HEK293 (cell line): Measurements from ENCODE around the gene CDC42EP5.

Source experiments
- HIC1 ChIP-seq: fragments of 450-650 bp; formaldehyde crosslinking; IDR thresholded peaks from 2 replicates; pipeline ENCODE4 v1.5.1; 2016; ENCODE audit warnings: missing biosample characterization, missing genetic modification characterization
- INSM2 ChIP-seq: fragments of 450-650 bp; formaldehyde crosslinking; IDR thresholded peaks from 2 replicates; pipeline ENCODE4 v1.5.1; 2016; ENCODE audit warnings: missing biosample characterization, missing genetic modification characterization
- KLF8 ChIP-seq: fragments of 450-650 bp; formaldehyde crosslinking; IDR thresholded peaks from 2 replicates; pipeline ENCODE4 v1.5.1; 2016; ENCODE audit warnings: missing biosample characterization, missing genetic modification characterization
- RBAK ChIP-seq: fragments of 450-650 bp; formaldehyde crosslinking; IDR thresholded peaks from 2 replicates; pipeline ENCODE4 v1.5.1; 2016; ENCODE audit warnings: missing biosample characterization, missing genetic modification characterization
- ZBTB11 ChIP-seq: fragments of 450-650 bp; formaldehyde crosslinking; conservative IDR thresholded peaks from 2 replicates; pipeline ENCODE4 v1.5.1; 2016; ENCODE audit warnings: low read depth, missing biosample characterization, missing genetic modification characterization
- ZBTB26 ChIP-seq: fragments of 450-650 bp; formaldehyde crosslinking; optimal IDR thresholded peaks from 2 replicates; pipeline ENCODE3; 2016; ENCODE audit warnings: missing biosample characterization, mild to moderate bottlenecking, missing genetic modification characterization
- ZFHX2 ChIP-seq: fragments of 450-650 bp; formaldehyde crosslinking; conservative IDR thresholded peaks from 2 replicates; pipeline ENCODE4 v1.5.1; 2016; ENCODE audit warnings: missing biosample characterization, missing genetic modification characterization
- ZNF362 ChIP-seq: fragments of 450-650 bp; formaldehyde crosslinking; IDR thresholded peaks from 2 replicates; pipeline ENCODE4 v1.5.1; 2016; ENCODE audit warnings: missing biosample characterization, missing genetic modification characterization
- ZNF398 ChIP-seq: fragments of 450-650 bp; formaldehyde crosslinking; IDR thresholded peaks from 2 replicates; pipeline ENCODE4 v1.5.1; 2017; ENCODE audit warnings: missing biosample characterization, missing genetic modification characterization
- ZNF48 ChIP-seq: fragments of 450-650 bp; formaldehyde crosslinking; IDR thresholded peaks from 2 replicates; pipeline ENCODE4 v1.5.1; 2016; ENCODE audit warnings: missing biosample characterization, missing genetic modification characterization
- ZNF513 ChIP-seq: fragments of 450-650 bp; IDR thresholded peaks from 2 replicates; pipeline ENCODE4 v1.5.1; 2018; ENCODE audit warnings: missing biosample characterization, missing genetic modification characterization
- ZSCAN18 ChIP-seq: fragments of 450-650 bp; formaldehyde crosslinking; IDR thresholded peaks from 2 replicates; pipeline ENCODE4 v1.5.1; 2016; ENCODE audit warnings: missing biosample characterization, missing genetic modification characterization

CDC42EP5 gene

GRCh38 chr19:54473071-54473891 lies at the start of gene CDC42EP5 (continued):
- TF ChIP-seq ZFHX2 (tag by site-specific recombination) (peak; percentile 96), ZNF513 (tag by site-specific recombination) (no peak), ZNF398 (tag by site-specific recombination) (peak; percentile 53), ZNF362 (no peak), ZBTB11 (tag by site-specific recombination) (no peak), KLF8 (tag by site-specific recombination) (no peak), RBAK (no peak), ZSCAN18 (tag by site-specific recombination) (no peak), HIC1 (tag by site-specific recombination) (0 out of 2 replicates have a peak, but pooled peaks have one; percentile 5), INSM2 (tag by site-specific recombination) (no peak), ZBTB26 (tag by site-specific recombination) (peak; percentile 22), ZNF48 (tag by site-specific recombination) (no peak)
